Neural cell (in vitro differentiated cells): Measurements from ENCODE around the gene NKX3-2.

Source experiments
- CTCF ChIP-seq: fragments of 450-650 bp; IDR thresholded peaks from 2 replicates; pipeline ENCODE4 v1.5.1; 2014; ENCODE audit warnings: antibody characterized with exemption, mild to moderate bottlenecking, moderate library complexity; ENCODE audit not compliant: poor library complexity, severe bottlenecking
- EP300 ChIP-seq: fragments of 450-650 bp; conservative IDR thresholded peaks from 2 replicates; pipeline ENCODE4 v1.6.1; 2014; ENCODE audit warnings: antibody characterized with exemption, mild to moderate bottlenecking, moderate library complexity; ENCODE audit not compliant: poor library complexity, severe bottlenecking
- EZH2 ChIP-seq: fragments of 200-600, 300-800 bp; shearing (Covaris generic), sonication (generic); IDR thresholded peaks from 2 replicates; pipeline ENCODE4 v1.6.1; 2014; ENCODE audit warnings: antibody characterized with exemption, low read length, borderline replicate concordance, mild to moderate bottlenecking; ENCODE audit not compliant: insufficient read depth, poor library complexity, severe bottlenecking
- MXI1 ChIP-seq: fragments of 450-650 bp; conservative IDR thresholded peaks from 2 replicates; pipeline ENCODE4 v1.6.1; 2014; ENCODE audit warnings: antibody characterized with exemption, mild to moderate bottlenecking; ENCODE audit not compliant: poor library complexity, severe bottlenecking
- POLR2AphosphoS5 ChIP-seq: IDR thresholded peaks from 2 replicates; pipeline ENCODE4 v1.6.1; 2012
- RAD21 ChIP-seq: fragments of 450-650 bp; conservative IDR thresholded peaks from 2 replicates; pipeline ENCODE4 v1.6.1; 2014; ENCODE audit warnings: antibody characterized with exemption, mild to moderate bottlenecking, moderate library complexity
- REST ChIP-seq: IDR thresholded peaks from 2 replicates; pipeline ENCODE4 v1.6.1; 2012; ENCODE audit warnings: borderline replicate concordance
- SMC3 ChIP-seq: fragments of 450-650 bp; conservative IDR thresholded peaks from 2 replicates; pipeline ENCODE4 v1.6.1; 2014; ENCODE audit warnings: antibody characterized with exemption, mild to moderate bottlenecking, moderate library complexity; ENCODE audit not compliant: poor library complexity
- TAF1 ChIP-seq: IDR thresholded peaks from 2 replicates; pipeline ENCODE4 v1.6.1; 2012; ENCODE audit warnings: low read depth

GRCh38 chr4:13588954-13589353 is 44.6 kb upstream of the NKX3-2 start:
- TF ChIP-seq CTCF (no peak), POLR2AphosphoS5 (no peak), SMC3 (no peak), EZH2 (no peak), REST (no peak), EP300 (no peak), RAD21 (no peak), TAF1 (no peak), MXI1 (no peak)
